Stimulated activated CD4-positive, alpha-beta T cell treated with anti-CD3 and anti-CD28 coated beads, Interleukin-15, amount 100 ng/mL, for 1 hour (primary cell): ENCODE results near the gene RBM48.
"Not testable (repeated sequence)": the region's sequence is repeated elsewhere in the genome, so short reads cannot be mapped to it uniquely, and the experiment has no call there.

Experiments used
- DNase-seq, 2 donors: peaks; one replicate each; pipeline ENCODE4 v3.0.0-alpha.2; 2020; ENCODE audit warnings: low read depth in 1 of 2, low spot score in 1 of 2

Gene RBM48

DNA sequence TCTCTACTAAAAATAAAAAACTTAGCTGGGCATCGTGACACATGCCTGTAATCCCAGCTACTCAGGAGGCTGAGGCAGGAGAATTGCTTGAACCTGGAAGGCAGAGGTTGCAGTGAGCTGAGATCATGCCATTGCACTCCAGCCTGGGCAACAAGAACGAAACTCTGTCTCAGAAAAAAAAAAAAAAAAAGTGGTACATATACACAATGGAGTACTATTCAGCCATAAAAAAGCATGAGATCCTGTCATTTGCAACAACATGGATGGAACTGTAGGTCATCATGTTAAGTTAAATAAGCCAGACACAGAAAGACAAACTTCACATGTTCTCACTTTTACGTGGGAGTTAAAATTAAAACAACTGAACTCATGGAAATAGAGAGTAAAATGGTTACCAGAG is 14.9 kb downstream of the RBM48 start:
- DNase-seq, result not testable (repeated sequence)

GRCh38 chr7:92545116-92545515 is 16.5 kb downstream of the RBM48 start:
- DNase-seq, result not testable (repeated sequence)

GRCh38 chr7:92546856-92547497 is 18.4 kb downstream of the RBM48 start:
- no peak for DNase-seq

GRCh38 chr7:92547579-92547978 is 19.0 kb downstream of the RBM48 start:
- no peak for DNase-seq

DNA sequence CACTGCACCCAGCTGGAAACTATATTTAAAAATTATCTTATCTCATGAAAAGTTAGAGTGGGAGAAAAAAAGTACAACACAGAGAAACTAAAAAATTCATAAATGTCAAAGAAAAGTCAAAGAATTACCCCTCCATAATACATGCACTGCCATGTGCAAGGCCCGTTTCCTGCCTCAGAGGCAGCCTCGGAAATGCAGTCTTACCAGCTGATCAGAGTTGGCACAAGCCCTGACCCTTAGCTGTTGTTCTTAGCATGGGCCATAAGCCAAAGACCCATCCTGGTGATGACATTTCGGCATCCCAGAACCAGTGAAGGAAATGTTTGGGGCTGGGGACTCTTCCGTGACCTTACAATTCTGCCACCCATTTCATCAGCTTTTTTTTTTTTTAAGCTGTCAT is 21.6 kb downstream of the RBM48 start:
- no peak for DNase-seq

GRCh38 chr7:92557249-92557648 is 28.7 kb downstream of the RBM48 start:
- no peak for DNase-seq

GRCh38 chr7:92557808-92558362 is 29.3 kb downstream of the RBM48 start:
- no peak for DNase-seq

- no peak for DNase-seq
These were observed 32.0 kb downstream of the RBM48 start for GRCh38 chr7:92560602-92561001.

DNA sequence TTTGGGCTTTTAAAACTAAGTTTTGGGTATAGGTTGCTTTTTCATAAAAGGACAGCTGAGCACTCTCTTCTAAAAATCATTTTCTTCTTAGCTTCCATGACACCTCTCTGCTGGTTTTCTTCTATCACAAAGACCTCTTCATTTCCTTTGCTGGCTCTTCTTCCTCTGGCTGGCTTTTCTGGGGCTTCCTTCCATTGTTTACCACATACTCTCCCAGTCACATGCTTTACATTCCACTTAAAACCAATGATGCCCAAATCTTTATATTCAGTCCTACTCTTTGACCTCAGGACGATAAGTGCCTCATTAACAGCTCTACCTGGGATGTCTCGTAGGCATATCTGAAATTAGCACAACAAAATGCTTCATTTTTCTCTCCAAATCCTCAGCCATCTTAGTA is 34.8 kb downstream of the RBM48 start:
- DNase-seq, result no peak

DNA sequence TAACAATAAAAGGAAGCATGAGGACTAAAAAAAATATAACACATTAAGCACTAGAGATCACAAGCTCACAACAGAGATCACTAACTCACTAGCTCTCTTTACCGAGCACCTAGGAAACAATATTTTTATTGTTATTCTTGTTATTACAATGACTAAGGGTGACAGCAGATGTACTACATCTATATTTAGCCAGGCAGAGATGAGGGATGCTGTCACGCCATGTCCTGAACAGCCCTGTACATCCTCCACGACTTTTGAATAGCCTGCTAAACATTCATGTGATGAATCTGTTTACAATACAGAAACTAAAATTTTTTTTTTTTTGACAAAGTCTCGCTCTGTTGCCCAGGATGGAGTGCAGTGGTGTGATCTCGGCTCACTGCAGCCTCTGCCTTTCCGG is 38.9 kb downstream of the RBM48 start:
- no peak for DNase-seq

DNA sequence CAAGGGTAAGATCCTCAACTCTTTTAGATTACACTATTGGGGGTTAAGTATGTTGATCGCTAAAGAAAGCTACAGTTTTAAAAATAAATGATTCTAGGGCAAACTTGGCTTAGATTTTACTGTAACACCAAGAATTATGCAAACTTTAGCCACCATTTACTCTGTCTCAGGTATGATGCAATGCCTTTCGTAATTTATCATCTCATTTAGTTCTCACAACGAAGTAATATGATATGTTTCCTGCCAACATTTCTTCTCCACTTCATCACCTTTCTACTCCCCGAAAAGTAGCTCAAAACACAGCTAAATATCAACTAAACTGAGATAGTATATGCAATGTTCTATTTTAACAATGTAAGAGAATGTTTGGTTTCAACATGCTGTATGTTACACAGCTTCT is 40.5 kb downstream of the RBM48 start:
- DNase-seq, result no peak

- DNase-seq, result no peak
These were observed 47.7 kb downstream of the RBM48 start for GRCh38 chr7:92576296-92576695.

GRCh38 chr7:92582948-92583347 is 54.4 kb downstream of the RBM48 start:
- DNase-seq, result no peak

GRCh38 chr7:92584953-92585352 is 56.4 kb downstream of the RBM48 start:
- DNase-seq, result no peak

DNA sequence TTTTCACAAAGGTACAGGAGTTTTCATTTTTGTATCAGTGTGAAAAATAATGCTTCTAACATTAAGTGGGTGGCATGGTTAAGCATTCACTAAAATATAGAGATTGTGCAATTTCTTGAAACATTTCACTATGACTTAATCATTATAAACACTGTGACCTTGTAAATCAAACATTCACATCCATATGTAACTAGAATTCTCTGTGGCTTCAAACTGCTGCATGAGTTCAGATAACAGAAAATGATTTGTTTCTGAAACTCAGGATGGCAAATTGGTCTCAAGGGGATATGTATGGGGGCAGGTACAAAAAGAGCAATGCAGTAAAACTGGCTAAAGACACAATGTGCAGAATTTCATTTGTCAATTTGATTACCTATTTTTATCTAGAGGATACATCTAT is 57.8 kb downstream of the RBM48 start:
- no peak for DNase-seq

GRCh38 chr7:92586841-92587240 is 58.2 kb downstream of the RBM48 start:
- no peak for DNase-seq
